Adipocyte (in vitro differentiated cells): ENCODE results near the gene CAV3.

ENCODE experiments used
- DNase-seq: peaks from one replicate; pipeline ENCODE4 v3.0.0-alpha.2; 2015; ENCODE audit warnings: low read depth
- H3K27me3 ChIP-seq: replicated peaks from 2 replicates; pipeline ENCODE4 v1.7.0; 2013; ENCODE audit warnings: mild to moderate bottlenecking, low read length, moderate library complexity; ENCODE audit not compliant: control insufficient read depth, insufficient read depth
- H3K36me3 ChIP-seq: 2 replicates; pipeline ENCODE4 v1.7.0; 2013; ENCODE audit warnings: low read length, mild to moderate bottlenecking, moderate library complexity; ENCODE audit not compliant: control insufficient read depth, insufficient read depth, severe bottlenecking
- H3K4me1 ChIP-seq: 2 replicates; pipeline ENCODE4 v1.7.0; 2013; ENCODE audit warnings: mild to moderate bottlenecking, low read length, moderate library complexity; ENCODE audit not compliant: control insufficient read depth, insufficient read depth
- H3K4me3 ChIP-seq: 2 replicates; pipeline ENCODE4 v1.7.0; 2013; ENCODE audit warnings: mild to moderate bottlenecking, low read length, moderate library complexity
- H3K9ac ChIP-seq: 2 replicates; pipeline ENCODE4 v1.7.0; 2013; ENCODE audit warnings: mild to moderate bottlenecking, low read length, moderate library complexity
- H3K9me3 ChIP-seq: 2 replicates; pipeline ENCODE4 v1.7.0; 2013; ENCODE audit warnings: mild to moderate bottlenecking, low read length, moderate library complexity; ENCODE audit not compliant: control insufficient read depth

Gene CAV3

DNA sequence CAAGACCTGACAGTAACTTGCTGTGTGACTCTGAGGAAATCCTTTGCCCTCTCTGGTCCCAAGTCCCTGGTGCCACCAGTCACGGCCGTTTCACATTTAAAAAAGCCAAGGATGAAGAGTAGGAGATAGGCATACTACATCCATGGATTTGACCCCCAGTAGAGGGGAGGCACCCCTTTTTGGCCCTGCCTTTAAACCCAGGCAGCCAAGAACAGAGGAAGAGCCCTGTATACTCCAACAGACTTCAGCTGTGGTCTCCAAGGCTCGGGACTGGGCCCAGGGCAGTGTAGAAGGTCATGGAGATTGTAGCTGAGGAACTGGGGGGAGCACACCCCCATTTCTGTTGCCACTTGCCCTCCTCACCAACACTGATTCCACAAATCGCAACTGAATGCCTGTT is 3.7 kb downstream of the CAV3 start:
- Histone ChIP-seq H3K36me3 (no peaks in the 10 kb centered on the region), H3K4me1 (peaks cover 22% of the 10 kb centered on the region), H3K9ac (no peak overlapping the region), H3K27me3 (no peaks in the 10 kb centered on the region), H3K9me3 (no peaks in the 10 kb centered on the region), H3K4me3 (no peak overlapping the region)
- DNase-seq, result no peak

GRCh38 chr3:8737823-8738222 is 4.2 kb downstream of the CAV3 start:
- Histone ChIP-seq H3K27me3 (no peaks in the 10 kb centered on the region), H3K9me3 (no peaks in the 10 kb centered on the region), H3K36me3 (no peaks in the 10 kb centered on the region), H3K4me3 (no peak overlapping the region), H3K4me1 (peaks cover 22% of the 10 kb centered on the region), H3K9ac (no peak overlapping the region)
- no peak for DNase-seq

GRCh38 chr3:8738639-8739038 is 5.0 kb downstream of the CAV3 start:
- Histone ChIP-seq H3K27me3 (no peaks in the 10 kb centered on the region), H3K4me1 (peaks cover 25% of the 10 kb centered on the region), H3K4me3 (no peak overlapping the region), H3K9me3 (no peaks in the 10 kb centered on the region), H3K9ac (no peak overlapping the region), H3K36me3 (no peaks in the 10 kb centered on the region)
- no peak for DNase-seq

- no peaks in the 10 kb centered on the region for H3K27me3 ChIP-seq
- peaks cover 23% of the 10 kb centered on the region for H3K4me1 ChIP-seq
- H3K4me3 ChIP-seq, result no peak overlapping the region
- peak; percentile 44 for DNase-seq
- H3K36me3 ChIP-seq, result no peaks in the 10 kb centered on the region
- H3K9me3 ChIP-seq, result no peaks in the 10 kb centered on the region
- H3K9ac ChIP-seq, result no peak overlapping the region
Observed at GRCh38 chr3:8739757-8740504, 6.3 kb downstream of the CAV3 start.

GRCh38 chr3:8741581-8742261 is 8.1 kb downstream of the CAV3 start:
- Histone ChIP-seq H3K27me3 (no peaks in the 10 kb centered on the region), H3K9me3 (no peaks in the 10 kb centered on the region), H3K4me1 (peaks cover 23% of the 10 kb centered on the region), H3K9ac (no peak overlapping the region), H3K36me3 (no peaks in the 10 kb centered on the region), H3K4me3 (no peak overlapping the region)
- peak; percentile 81 for DNase-seq

GRCh38 chr3:8743021-8743601 is 9.5 kb downstream of the CAV3 start:
- Histone ChIP-seq H3K27me3 (no peaks in the 10 kb centered on the region), H3K9me3 (no peaks in the 10 kb centered on the region), H3K4me1 (peaks cover 23% of the 10 kb centered on the region), H3K36me3 (no peaks in the 10 kb centered on the region), H3K9ac (no peak overlapping the region), H3K4me3 (no peak overlapping the region)
- peak; percentile 66 for DNase-seq

DNA sequence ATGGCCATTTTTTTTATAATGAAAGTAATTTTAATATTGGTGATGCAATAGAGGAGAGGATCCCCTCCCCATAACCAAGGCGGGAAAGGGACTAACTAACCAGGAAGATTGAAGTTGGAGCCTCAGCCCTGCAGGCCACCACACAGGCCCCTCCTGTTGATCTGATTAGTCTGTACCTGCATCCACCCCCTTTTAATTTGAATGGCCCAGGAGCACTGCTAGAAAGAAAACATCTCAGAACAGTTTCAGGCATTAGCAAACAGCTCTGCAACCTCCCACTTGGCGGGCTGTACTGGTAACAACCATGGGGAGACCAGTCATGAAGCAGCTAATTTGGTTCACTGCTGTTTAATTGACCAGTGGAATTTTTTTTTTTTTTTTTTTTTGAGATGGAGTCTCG is 10.3 kb downstream of the CAV3 start:
- Histone ChIP-seq H3K27me3 (no peaks in the 10 kb centered on the region), H3K4me3 (no peak overlapping the region), H3K4me1 (peaks cover 23% of the 10 kb centered on the region), H3K9me3 (no peaks in the 10 kb centered on the region), H3K36me3 (no peaks in the 10 kb centered on the region), H3K9ac (no peak overlapping the region)
- no peak for DNase-seq

GRCh38 chr3:8745619-8746370 is 12.2 kb downstream of the CAV3 start:
- H3K9ac ChIP-seq, result no peak overlapping the region
- H3K9me3 ChIP-seq, result no peaks in the 10 kb centered on the region
- H3K36me3 ChIP-seq, result no peaks in the 10 kb centered on the region
- H3K27me3 ChIP-seq, result no peaks in the 10 kb centered on the region
- peaks cover 16% of the 10 kb centered on the region for H3K4me1 ChIP-seq
- H3K4me3 ChIP-seq, result no peak overlapping the region
- no peak for DNase-seq

DNA sequence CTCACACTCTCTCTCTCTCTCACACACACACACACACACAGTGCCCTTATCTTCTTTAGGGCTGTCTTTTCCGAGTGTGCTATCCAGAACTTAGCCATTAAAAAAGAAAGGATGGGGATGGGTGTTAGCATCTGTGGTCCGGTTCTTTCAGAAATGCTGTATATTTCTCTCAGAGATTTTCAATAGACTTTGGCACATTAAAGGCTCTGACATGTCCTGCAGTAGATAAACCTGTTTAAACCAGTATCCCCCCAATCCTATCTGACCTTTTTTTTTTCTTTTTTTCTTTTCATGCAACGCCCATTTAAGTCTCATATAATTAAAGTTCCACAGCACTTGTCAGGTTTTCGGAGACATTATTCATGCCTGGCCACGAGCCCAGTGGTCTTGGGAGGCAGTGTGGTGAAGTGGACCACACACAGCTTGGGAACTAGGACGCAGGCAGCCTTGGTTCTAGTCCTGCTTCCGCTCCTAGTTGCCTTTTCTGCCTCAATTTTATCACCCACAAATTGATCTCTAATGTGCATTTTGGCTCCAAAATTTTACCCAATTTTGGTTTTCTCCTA is 13.3 kb downstream of the CAV3 start:
- Histone ChIP-seq H3K36me3 (peaks cover 5% of the 10 kb centered on the region), H3K9me3 (no peaks in the 10 kb centered on the region), H3K9ac (no peak overlapping the region), H3K4me3 (no peak overlapping the region), H3K27me3 (no peaks in the 10 kb centered on the region), H3K4me1 (peaks cover 6% of the 10 kb centered on the region)
- no peak for DNase-seq

- H3K36me3 ChIP-seq, result peaks cover 8% of the 10 kb centered on the region
Observed at GRCh38 chr3:8749316-8749715, 15.7 kb downstream of the CAV3 start.

DNA sequence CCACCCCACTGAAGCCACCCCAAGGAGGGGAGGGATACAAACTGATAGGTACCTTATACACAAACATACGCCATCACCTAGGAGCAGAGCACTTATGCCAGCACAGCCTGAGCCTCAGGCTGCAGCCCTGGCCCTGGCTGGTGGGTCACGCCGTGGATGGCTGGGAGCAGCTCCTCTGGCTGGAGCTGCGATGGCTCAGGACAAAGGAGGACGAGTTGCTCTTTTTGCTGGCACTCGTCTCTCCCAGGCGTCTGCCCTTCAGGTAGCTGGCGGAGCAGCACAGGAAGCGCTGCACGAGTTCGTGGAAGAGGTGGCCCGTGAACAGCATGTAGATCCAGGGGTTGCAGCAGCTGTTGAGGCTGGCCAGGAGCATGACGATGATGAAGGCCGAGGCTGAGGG is 19.2 kb downstream of the CAV3 start:
- Histone ChIP-seq H3K4me1 (peaks cover 6% of the 10 kb centered on the region), H3K4me3 (no peak overlapping the region)

More at GRCh38 chr3:8749316-8749715, 15.7 kb downstream of the CAV3 start:
- no peaks in the 10 kb centered on the region for H3K4me1 ChIP-seq
- H3K4me3 ChIP-seq, result no peak overlapping the region
- H3K27me3 ChIP-seq, result no peaks in the 10 kb centered on the region
- no peaks in the 10 kb centered on the region for H3K9me3 ChIP-seq
- no peak overlapping the region for H3K9ac ChIP-seq
- DNase-seq, result no peak

More for the DNA sequence above, 19.2 kb downstream of the CAV3 start:
- Histone ChIP-seq H3K27me3 (no peaks in the 10 kb centered on the region), H3K9me3 (no peaks in the 10 kb centered on the region), H3K9ac (no peak overlapping the region), H3K36me3 (peaks cover 8% of the 10 kb centered on the region)
- DNase-seq, result no peak
